Activated T-cell treated with anti-CD3 and anti-CD28 coated beads for 48 hours (primary cell): ENCODE measurements around the gene GNG4.
"Not testable (repeated sequence)": the region's sequence is repeated elsewhere in the genome, so short reads cannot be mapped to it uniquely, and the experiment has no call there.

ENCODE experiments used
- DNase-seq: peaks from one replicate; pipeline ENCODE4 v3.0.0-alpha.2; 2020; ENCODE audit warnings: low read depth

GNG4 gene

GRCh38 chr1:235582130-235582529, 67.5 kb downstream of the GNG4 start:
- no peak for DNase-seq

- no peak for DNase-seq
Observed at GRCh38 chr1:235579891-235580290, 69.7 kb downstream of the GNG4 start.

DNA sequence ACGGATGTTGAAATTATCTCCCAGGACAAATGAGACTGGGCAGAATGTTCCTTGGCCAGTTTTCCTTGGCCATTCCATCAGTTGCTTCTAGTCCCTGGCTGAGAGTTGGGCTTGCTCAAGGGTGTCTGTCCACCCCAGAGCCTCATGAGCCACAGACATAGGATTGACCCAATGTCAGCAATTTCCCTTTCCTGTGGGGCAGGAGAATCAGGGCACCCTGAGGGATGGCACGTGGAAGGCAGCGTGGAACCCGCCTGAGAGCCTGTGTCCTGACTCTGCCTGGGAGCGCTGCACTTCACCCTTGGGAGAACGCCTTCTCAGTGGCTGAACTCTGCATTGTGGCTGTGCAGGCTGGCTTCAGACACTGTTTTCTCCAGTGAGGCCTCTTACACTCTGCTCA, 74.0 kb downstream of the GNG4 start:
- no peak for DNase-seq

GRCh38 chr1:235573880-235574279, 75.7 kb downstream of the GNG4 start:
- no peak for DNase-seq

GRCh38 chr1:235572971-235573370, 76.6 kb downstream of the GNG4 start:
- not testable (repeated sequence) for DNase-seq

GRCh38 chr1:235571482-235571881, 78.1 kb downstream of the GNG4 start:
- no peak for DNase-seq

GRCh38 chr1:235567812-235568503, 81.6 kb downstream of the GNG4 start:
- no peak for DNase-seq

GRCh38 chr1:235566084-235566483, 83.5 kb downstream of the GNG4 start:
- no peak for DNase-seq

DNA sequence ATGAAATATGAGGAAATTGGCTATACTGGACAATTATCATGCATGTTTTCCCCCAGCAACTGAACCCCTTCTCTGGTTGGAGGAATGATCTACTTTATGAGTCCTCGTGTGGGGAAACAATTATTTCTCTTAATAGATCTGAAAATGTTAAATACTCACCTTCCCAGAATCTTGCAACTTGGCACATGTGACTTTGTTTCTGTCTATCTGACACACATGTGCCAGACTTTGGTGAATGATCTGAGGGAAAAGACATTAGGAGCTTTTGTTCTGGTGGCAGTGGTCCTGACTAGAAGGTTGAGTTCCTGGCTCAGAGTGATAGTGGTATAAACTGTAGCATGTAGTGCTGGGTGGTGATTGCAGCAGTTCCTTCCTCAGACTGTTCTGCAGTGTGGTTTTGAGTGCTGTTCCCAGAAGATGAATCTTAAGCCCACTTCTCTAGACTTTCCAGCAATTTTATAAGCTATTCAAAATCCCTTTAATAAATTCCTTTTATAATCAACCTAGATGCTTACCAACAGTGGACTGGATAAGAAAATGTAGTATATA, 86.0 kb downstream of the GNG4 start:
- no peak for DNase-seq

- DNase-seq = no peak
Observed at GRCh38 chr1:235562589-235562988, 87.0 kb downstream of the GNG4 start.

DNA sequence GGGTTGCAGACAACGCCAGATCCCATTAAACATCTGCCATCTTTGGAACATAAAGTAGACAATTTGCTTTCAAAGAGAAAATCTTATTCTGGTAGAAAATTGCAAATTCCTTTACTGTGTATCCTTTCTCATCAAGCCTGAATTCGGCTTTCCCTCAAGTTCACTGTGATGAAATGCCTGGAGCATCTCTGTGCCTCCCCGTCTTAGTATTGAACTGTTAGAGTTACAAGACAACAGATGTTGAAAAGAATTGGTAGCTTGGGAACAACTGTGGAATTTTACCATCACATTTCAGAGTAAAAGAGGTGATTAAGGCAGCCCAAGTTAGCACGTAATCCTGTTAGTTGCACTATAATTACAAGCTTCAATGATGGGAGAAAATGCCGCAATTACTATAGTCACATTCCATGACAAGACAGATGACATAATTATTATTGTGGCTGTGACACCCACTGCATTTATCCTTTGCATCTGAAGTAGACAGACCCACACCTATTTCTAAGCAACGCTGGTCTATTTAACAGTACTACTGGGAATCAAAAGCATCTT, 90.9 kb downstream of the GNG4 start:
- DNase-seq = no peak

DNA sequence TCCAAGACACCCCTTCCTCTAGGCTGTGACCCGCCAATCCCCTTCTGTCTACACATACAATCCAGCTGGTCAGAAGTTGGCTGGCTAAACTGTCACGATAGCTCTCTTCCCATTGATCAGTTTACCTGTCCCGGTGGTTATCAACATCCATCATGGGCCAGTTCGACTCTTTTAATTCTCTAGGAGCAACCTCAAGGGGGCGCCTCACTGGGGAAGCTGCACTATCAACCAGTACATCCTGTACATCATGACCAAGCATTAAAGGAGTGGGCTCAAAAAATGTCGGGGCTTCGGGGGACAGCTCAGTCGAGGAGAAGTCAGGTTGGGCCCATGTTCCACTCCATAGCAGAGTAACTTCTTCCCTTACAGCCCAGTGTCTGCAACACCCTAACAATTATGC, 92.1 kb downstream of the GNG4 start:
- DNase-seq = no peak

DNA sequence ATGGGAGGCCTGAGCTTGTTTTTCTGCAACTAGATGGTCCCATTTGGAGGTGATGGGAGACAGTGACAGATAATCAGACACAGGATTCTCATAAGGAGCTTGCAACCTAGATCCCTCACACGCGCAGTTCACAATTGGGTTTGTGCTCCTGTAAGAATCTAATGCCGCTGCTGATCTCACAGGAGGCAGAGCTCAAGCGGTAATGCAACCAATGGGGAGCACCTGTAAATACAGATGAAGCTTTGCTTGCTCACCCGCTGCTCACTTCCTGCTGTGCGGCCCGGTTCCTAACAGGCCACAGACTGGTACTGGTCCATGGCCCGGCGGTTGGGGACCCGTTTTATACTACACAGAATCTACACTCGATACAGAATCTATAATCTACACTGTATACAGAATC, 92.8 kb downstream of the GNG4 start:
- no peak for DNase-seq

- no peak for DNase-seq
Observed at GRCh38 chr1:235553112-235553551, 96.5 kb downstream of the GNG4 start.

DNA sequence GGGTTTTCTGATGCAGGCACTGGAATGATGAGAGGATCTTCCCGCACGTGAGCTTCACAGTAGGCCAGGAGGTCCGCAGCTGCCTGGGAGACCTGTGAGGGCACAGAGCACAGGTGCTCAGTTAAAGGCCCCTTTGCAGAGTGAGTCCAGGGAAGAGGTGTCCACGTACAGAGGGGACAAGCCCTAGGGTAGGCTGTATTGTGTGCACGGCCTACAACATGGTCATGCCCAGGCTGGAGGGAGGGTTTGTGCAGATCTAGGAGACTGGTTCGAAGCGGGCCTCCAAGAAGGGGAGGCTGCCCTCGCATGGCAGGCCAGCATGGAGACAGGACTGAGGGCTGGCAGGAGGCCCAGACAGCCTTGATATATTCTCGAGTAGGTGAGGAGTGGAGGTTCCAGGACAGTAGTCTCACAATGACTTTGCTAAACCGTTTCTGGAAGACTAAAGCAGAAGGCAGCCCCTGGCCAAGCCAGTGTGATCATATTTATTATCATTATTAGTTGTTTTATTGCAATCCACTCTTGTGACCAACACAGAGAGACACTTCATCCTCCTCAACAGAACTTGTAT, 97.4 kb downstream of the GNG4 start:
- no peak for DNase-seq

GRCh38 chr1:235549351-235550139, 100.0 kb downstream of the GNG4 start:
- DNase-seq = no peak

DNA sequence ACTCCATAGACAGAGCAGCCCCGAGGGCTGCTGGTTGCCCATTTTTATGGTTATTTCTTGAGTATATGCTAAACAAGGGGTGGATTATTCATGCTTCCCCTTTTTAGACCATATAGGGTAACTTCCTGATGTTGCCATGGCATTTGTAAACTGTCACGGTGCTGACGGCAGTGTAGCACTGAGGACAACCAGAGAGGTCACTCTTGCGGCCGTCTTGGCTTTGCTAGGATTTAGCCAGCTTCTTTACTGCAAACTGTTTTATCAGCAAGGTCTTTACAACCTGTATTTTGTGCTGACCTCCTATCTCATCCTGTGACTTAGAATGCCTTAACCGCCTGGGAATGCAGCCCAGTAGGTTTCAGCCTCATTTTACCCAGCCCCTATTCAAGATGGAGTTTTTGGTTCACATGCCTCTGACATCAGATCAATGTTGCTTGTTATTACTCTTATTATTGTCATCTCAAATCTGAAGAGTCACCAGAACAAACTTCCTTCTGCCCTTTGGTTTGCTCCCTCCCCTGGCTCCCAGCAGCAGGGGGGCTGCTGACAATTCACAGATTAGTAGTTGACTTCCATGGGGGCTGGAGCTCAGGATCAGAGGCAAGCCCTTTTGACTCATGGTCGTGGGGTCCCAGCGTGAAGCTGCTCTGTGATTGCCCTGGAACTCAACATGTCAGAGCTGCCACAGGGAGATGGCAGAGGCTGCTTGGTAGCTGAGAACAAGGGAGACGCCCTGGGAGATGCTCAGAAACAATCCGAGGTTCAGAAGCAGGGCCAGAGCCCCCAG, 103.0 kb downstream of the GNG4 start:
- not testable (repeated sequence) for DNase-seq

DNA sequence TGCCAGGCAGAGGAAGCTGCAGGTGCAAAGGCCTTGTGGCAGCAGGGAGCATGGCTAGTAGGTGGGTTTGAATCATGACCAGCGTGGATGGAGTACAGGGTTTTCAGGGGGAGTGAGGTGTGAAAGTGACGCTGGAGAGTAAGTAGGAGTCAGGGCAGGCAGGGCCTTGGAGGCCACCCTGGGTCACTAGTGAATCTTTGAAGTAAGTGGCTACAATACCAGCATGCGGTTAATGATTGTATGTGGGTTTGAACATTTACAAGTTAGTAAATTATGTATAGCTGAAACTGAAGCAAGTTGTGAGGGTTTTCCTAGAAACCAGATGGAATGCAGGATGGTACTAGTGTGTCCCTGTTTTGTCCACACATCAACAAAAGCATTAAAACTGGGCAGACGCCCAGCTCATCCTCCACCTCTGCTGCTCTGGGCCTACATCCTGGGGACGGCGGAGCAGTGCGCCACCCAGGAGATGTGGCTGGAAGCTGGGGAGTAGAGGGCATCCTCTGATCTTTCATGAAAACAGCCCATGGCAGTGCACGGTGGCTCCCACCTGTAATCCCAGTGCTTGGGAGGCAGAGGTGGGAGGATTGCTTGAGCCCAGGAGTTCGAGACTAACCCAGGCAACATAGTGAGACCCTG, 104.2 kb downstream of the GNG4 start:
- DNase-seq = no peak

- DNase-seq = not testable (repeated sequence)
Observed at GRCh38 chr1:235542845-235543244, 106.7 kb downstream of the GNG4 start.

- no peak for DNase-seq
Observed at GRCh38 chr1:235533476-235534168, 116.0 kb downstream of the GNG4 start.

GRCh38 chr1:235532360-235532759, 117.2 kb downstream of the GNG4 start:
- no peak for DNase-seq
